RPMI7951 (cell line): Measurements from ENCODE around the gene MED10. TPM values are rescaled to one million over a fixed set of nuclear protein-coding genes. Genes with fewer than 3 reads are reported as not detected.
A peak's percentile ranks its signal among the peaks of the same experiment; 100 is the strongest.

Experiments
- DNase-seq: peaks from one replicate; pipeline ENCODE4 v3.0.0-alpha.2; 2012; ENCODE audit warnings: low read depth
- total RNA-seq: library from RNA; depleted of rRNA; stranded (reverse); fragments of >200 nt; shearing (Covaris generic); gene quantifications from 2 replicates; pipeline ENCODE4 v1.2.3, GENCODE V29; 2014

Gene MED10
- total RNA-seq, 1 experiment from 2014 or later = 10.5 TPM

DNA sequence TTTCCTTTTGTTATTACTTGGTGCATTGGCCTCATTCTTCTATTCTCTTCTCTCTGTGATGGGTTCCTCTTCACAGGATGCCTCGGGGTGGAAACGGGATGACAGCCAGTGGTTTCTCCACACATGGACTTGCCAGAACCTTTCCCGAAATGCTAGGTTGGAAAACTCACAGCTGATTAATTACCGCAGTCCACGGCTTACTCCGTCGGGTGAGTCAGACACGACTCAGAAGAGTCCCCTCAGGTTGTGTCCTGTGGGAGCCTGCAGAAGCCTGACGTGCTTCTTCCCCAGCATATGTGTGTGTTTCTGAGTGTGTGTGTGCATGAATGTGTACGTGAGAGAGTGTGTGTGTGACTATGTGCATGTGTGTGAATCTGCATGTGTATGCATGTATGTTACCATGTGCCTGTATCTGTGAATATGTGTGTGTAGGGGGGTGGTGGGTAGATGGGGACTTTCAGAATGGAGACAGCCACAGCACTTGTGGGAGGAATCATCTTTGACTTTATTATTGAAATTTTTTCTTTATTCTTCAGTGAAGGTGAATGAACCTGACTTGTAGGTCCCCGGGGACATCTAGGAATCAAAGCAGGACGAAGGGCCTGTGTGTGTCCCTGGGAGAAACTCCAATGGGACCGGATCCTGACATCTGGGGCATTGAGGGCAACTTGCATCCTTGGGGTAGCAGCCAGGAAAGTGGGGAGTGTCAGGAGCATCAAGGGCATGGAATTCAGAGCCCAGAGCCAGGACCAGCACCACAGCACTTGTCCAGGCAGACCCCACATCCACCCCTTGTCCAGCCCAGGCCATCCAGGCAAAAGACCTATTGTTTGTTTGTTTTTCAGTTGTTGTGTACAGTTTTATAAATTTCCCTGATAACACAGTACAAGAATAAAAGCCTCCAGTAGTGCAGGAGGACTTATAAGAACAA is 21.9 kb upstream of the MED10 start:
- DNase-seq = peak; percentile 96

GRCh38 chr5:6398570-6399230 is 20.4 kb upstream of the MED10 start:
- no peak for DNase-seq

DNA sequence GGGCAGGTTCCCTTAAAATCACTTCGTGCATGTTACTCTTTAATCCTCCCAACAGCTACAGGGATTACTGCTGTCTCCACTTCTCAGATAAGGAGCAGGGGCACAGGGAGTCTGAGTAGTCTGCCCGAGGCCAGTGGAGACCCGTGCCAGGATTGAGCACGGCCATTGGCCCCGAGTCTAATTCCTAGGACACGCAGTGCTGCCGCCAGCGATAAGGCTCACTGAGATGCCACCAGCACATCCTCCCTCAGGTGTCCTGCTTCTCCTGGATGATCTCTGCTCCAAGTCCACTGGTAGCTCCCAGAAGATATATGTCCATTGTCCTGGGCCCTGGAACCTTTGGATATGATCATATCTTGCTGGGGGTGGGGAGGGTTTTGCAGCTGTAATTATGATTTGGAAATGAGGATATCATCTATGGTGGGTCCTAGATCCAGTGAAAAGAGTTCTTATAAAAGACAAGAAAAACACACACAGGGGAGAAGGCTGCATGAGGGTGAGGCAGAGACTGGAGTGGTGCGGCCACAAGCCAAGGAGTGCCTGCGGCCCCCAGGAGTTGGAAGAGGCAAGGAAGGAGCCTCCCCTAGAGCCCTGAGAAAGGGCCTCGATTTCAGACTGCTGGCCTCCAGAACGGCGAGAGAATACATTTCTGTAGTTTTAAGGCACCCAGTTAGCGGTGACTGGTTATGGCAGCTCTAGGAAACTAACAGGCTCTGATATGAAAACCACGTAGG is 19.4 kb upstream of the MED10 start:
- no peak for DNase-seq

DNA sequence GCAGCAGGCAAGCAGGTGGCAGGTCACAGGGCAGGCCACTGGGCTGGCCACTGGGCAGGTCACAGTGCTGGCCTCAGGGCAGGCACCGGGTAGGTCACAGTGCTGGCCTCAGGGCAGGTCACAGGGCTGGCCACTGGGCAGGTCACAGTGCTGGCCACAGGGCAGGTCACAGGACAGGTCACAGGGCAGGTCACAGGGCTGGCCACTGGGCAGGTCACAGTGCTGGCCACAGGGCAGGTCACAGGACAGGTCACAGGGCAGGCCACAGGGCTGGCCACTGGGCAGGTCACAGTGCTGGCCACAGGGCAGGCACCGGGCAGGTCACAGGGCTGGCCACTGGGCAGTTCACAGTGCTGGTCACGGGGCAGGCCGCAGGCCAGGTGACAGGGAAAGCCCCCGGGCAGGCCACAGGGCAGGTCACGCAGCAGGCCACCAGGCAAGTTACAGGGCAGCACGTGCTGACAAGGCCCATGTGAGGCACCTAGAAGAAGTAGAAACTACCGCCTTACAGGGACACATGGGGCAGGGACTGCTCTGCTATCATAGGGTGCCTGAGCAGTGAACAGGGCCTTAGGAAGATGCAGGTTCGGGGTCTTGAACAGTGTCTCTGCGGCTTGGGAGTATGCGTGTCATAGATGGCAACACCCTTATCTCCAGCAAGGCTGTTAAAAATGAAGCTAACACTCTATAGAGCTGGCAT is 18.6 kb upstream of the MED10 start:
- DNase-seq = no peak

DNA sequence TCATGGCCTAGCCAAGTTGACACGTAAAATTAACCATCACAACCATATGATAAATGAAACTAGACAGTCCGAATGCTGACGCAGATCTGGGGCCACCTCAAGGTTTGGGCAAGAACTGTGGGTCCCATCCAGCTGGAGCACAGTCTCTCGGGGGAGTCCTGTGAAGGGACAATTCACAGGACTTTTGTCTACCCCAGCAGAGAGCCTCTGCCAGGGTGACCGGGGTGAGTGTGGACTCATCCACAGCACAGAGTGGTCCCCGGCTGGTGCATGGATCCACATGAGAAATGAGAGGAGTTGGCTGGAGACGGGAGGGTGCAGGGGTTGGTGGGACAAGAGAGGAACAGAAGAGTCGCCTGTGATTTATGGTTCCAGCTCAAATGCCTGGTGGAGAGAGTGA is 17.7 kb upstream of the MED10 start:
- DNase-seq = no peak

DNA sequence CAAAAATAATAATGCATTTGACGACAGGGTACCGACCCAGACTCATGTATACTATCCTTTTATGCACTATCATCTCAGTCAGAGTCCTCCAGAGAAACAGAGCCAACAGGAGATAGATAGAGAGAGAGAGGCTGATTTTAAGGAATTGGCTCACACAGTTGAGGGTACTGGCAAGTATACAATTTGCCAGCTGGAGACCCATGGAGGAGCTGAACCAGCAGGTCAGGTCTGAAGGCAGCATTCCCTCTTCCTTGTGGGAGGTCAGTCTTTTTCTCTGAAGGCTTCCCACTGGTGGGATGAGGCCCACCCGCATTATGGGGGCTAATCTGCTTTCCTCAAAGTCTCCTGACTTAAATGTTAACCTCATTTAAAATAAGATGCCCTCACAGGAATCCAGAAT is 17.3 kb upstream of the MED10 start:
- no peak for DNase-seq

GRCh38 chr5:6395102-6395445 is 16.7 kb upstream of the MED10 start:
- no peak for DNase-seq

DNA sequence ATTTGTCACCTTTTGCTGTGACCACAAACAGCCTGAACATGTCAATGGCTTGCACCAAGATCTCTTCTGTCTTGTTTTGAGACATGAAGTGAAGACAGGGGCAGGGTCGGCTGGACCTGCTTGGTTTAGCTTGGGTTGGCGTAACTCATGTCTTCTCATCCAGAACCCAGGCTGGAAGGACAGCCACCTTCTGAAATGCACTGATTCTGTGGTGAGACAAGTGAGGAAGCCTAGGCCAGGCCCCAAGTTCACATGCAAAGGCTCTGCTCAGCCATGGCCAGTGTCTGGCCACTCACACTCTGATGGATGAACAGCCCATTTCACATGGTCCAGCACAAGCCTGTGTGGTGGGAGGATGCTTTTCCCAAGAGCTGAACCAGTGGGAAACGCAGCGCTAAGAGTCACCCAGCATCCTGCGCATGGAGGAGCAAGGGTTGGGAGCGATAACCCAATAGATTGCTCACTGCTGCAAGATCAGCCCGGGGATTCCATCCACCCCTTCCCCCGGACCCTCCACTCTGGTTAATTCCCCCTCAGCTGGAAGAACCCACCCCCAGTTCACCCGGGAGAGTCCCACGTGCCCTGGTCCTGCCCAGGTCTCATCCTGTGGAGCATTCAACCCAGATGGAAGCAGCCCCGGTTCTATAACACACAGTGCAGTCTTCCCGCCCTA is 16.2 kb upstream of the MED10 start:
- no peak for DNase-seq

DNA sequence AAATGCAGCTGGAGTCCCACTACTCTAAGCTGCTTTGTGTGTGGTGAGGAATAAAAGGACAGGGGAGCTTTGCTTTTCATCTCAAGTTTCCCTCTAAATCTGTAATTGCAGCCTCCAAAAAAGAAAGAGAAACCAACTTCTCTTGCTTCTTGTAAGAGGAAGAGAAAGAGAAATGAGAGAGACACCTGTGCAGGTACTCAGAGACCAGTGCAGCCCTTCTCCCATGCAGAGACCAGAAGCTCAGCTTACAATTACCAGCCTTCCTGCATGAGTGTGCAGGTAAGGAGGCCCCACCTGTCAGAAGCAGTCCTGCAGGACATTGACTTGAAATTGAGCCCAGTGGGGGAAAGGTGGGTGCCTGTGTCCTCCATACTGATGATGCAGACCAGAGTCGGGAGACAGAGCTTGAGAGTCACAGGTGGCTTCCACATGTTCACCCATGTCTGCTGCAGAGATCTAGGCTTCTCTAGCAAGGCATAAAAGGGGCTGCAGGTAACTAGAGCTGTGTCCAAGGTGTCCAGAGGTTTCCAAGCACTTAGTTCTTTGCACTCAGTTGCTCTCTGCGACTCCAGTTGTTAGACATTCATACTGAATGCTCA is 15.3 kb upstream of the MED10 start:
- DNase-seq = no peak

DNA sequence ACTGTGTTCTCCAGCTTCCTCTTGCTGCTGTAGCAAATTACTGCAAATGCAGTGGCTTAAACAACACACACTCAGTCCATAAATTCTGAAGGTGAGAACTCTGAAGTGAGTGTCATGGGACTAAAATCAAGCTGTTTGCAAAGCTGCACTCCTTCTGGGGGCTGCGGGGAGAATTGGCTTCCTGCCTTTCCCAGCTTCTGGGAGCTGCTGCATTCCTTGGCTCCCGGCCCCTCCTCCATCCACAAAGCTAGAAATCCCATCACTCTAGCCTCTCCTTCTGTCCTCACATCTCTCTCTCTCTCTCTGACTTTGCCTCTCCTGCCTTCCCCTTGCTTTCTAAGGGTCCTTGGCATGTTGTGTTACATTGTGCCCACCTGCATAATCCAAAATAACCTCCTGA is 14.2 kb upstream of the MED10 start:
- no peak for DNase-seq

DNA sequence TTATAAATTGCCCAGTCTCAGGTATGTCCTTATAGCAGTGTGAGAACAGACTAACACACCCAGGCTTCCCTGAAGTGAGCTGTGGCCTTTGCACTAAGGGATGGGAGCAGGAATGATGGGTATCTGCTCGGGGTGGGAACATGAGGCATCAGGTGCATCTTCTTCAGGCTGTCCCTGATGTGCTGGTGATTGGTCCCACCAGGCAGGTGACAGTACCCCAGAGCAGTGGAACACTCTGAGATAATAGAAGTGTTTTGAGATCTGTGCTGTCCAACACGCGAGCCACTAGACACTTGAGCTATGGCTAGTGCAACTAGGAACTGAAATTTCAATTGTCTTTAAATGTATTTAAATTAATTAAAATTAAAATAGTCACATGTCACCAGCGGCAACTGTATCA is 12.8 kb upstream of the MED10 start:
- no peak for DNase-seq

DNA sequence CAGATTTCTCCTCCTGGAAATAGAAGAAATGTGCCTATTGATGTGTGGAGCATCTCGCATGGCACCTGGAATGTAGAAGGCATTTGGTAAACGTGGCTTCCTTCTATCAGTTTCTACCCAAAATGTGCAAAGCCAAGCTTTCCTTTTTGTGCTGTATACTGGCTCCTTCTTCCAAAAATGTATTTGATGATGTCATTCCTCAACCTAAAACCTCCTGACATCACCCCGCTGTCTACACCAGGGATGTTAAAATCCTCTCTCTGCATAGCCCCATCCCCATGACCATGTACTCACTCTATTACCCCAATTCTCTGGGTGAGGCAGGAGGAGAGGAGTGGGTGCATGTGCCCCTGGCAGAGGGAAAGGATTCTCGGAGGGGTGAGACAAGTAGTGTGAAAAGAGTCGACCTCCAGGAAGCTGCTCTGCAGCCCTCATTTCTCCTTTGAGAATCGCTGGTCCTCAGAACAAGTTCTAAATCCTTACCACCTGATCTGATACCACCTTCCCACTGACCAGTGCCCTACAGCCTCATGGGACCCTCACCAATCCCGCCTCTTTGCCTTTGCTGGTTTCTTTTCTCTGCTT is 11.7 kb upstream of the MED10 start:
- DNase-seq = no peak

- no peak for DNase-seq
These were observed 11.1 kb upstream of the MED10 start for GRCh38 chr5:6389397-6389796.

GRCh38 chr5:6387970-6388369 is 9.6 kb upstream of the MED10 start:
- DNase-seq = no peak

GRCh38 chr5:6386271-6386670 is 7.9 kb upstream of the MED10 start:
- DNase-seq = no peak

DNA sequence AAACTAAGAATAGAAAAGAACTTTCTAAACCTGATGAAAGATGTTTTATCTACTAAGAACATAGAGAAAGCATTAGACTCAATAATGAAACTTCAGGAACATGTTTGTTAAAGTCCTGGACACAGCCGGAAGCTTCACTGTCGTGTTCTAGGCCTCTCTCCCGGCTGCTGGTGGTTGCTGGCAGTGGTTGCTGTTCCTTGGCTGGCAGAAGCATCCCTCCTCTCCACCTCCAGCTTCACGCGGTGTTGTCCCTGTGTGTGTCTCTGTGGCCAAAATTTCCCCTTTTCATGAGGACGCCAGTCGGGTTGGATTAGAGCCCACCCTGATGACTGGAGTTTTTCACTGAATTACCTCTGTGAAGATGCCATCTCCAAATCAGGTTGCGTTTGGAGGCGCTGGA is 6.5 kb upstream of the MED10 start:
- no peak for DNase-seq

- DNase-seq = no peak
These were observed 5.0 kb upstream of the MED10 start for GRCh38 chr5:6383376-6383775.

GRCh38 chr5:6379246-6379645 is 899 bp upstream of the MED10 start:
- no peak for DNase-seq

GRCh38 chr5:6378766-6379103 is 388 bp upstream of the MED10 start:
- DNase-seq = no peak

DNA sequence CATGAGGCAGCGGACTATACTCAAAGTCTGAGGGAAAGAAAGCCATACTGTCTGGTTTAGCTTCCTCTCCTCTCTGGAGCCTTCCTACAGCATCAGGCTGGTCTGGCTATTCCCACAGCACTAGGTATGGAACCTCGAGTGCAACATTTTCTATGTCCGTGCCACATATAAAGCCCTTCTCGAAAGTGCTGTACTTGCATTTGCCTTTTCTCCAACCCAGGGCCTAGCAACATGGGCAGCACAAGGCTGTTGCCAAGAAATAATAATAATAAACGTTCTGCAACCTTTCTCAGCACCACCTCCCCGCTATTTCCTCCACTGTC is 804 bp downstream of the MED10 start:
- no peak for DNase-seq

DNA sequence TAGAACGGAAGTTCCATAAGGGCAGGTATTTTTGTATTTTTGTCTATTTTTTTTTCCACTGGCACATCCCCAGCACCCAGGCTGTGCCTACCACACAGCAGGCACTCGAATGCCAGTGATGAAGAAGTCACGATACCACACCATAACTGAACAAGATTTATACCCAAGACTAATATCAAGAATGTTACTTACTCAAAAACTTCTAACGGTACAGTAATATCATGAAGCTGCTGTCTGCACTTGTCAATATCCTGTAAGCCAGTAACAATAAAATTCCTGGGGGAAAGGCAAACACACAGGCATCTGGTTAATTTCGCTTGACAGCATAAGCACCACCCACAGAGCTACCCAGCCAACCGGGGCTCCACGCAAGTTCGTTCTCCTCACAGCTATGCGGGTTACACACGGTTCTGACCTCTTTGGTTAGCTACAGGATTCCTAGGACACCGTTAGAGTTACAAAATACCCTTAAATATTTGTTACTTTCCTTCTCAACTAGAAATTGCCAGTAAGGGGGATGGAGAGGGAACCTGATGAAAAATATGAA is 1.3 kb downstream of the MED10 start:
- no peak for DNase-seq
